NCI-H1092 treated with DMSO at 0.1 percent for 48 hours (cell line): ENCODE data around the gene EPHB3.
"Not testable (repeated sequence)": the region's sequence is repeated elsewhere in the genome, so short reads cannot be mapped to it uniquely, and the experiment has no call there.

Experiments used
- DNase-seq: peaks from one replicate; lab custom pipeline; 2025; lab: John Stamatoyannopoulos, UW

The EPHB3 gene

GRCh38 chr3:184600685-184601377, 39.2 kb downstream of the EPHB3 start:
- no peak for DNase-seq

DNA sequence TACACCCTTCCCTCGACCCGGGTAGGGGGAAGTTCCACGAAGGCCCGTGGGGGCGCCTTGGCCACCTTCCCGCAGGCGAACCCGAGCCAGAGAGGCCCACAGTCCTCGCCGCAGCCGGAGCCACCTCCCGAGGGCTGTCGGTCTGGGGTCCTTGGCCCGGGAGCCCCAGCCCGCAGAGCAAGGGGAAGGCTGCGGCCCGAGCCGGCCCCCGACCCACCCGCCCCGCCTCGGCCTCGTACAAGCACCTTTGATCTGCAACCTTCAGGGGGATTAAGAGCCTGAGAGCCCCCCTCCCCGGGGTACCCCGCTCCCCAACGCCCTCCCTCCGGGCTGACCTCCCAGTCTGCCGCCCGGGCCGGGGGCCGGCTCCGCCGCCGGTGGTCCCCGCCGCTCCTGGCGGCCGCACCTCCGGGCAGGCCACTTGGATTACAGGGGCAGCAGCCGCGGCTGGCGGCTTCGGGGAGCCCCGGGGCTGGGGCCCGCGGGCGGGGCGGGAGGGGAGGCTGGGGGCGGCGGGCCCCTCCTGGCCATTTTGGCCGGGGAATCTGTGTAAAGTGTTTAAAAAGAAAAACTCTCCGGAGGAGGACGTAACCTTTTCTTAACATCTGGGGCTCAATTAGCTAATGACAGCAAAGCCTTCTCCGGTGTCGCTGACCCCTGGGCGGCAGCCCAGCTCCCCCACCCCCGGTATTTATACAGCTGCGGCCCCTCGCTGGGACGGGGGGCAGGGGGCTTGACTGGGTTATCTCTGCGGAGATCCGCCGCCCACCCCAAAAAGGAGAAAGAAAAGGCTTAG, 40.2 kb downstream of the EPHB3 start:
- DNase-seq, result peak; percentile 34

DNA sequence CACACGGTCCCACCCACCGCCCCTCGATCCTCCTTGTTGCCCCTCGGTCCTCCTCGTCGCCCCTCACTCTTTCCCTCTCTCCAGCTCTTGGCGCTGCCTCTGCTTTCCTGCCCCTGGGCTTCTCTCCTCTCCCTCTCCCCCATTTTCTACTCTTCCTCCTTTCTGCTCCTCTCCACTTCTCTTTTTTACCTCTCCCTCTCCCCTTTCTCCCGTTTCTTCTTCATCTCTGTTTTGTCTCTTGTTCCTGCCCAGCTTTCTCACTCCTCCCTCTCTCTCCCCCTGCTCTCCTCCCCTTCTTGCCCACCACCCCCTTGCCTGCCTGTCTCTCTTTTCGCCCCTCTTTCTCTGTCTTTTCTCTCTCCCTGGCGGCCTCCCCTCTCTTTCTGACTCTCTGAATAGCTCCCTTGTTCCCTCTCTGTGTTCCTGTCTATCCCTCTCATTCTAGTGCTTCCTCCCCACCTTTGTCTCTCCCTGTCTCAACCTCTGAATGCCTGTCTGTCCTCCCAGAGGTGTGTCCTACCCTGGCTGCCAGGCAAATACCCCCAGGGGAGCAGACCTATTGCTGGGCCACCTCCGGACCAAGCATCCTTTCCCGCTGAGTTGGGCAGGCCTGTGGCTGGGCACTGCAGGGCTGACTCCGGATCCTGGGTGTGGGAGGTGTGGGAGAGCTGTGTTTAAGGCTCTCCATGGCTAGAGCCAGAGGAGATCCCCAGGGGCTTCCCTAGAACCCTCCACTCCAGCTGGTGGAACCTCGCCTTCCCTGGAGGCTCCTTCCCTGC, 41.0 kb downstream of the EPHB3 start:
- peak; percentile 63 for DNase-seq

DNA sequence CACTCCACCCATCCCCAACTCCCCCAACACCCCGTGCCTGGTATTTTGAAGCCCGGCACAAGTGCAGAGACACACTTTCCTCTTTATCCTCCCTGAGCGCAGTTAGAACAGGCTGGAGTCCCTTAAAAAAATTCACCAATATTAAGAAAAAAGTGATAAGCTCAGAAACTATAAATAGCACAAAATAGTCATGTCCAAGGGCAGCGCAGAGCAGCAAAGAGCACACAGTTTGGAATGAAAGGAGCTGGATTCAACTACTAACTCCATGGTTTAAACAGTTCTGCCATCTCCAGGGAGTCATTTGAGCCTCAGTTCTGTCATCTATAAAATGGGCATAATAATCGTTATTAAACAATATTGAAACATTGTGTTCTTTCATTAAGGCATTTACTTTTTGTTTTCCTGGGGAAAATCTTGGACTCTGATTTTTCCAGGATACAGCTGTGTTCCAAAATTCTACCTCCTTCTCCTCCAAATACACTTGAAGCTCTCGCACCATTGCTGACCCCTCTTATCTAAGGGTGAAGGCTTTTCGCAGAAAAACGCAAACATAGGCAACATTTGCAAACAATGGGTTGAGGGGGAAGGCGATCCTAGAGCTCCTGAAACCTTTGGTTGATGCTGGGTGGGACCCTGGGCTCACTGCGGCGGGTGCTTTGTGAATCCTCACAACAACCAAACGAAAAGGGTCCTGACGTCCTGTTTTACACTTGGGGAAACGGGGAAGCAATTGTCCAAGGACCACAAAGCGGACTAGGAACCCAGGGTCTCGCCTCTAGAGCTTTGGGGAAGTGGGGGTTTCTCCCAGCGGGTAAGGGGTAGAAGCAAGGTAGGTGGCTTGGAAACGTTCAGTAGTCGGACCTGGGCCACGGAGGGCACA, 41.8 kb downstream of the EPHB3 start:
- no peak for DNase-seq

DNA sequence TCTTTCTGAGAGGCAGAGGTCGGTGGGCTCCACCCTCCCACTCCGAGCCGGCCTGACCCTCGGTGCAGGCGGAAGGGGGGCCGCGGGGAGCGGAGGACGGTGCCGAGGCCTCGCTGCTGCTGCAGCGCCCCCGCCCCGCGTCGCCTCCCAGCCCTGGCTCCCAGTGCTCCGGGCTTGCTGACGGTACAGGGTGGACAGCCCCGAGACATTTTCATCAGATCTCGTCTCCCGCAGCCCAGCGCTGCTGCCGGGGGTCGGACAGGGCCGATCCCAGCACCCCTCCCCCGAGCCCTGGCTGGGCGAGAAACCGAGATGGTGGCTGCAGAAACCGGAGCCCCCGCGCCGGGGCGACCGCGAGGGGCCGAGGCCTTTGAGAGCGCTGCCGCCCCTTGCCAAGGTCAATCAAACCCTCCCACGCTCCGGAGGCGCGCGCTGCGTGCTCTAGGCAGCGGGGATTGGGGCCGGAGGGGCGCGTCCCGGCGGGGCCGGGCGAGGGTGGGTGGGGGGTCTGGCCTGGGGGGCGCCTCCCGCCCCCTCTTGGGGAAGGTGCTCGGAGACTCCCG, 42.5 kb downstream of the EPHB3 start:
- DNase-seq, result peak; percentile 10

- no peak for DNase-seq
Measured at GRCh38 chr3:184604615-184605290, 43.2 kb downstream of the EPHB3 start.

DNA sequence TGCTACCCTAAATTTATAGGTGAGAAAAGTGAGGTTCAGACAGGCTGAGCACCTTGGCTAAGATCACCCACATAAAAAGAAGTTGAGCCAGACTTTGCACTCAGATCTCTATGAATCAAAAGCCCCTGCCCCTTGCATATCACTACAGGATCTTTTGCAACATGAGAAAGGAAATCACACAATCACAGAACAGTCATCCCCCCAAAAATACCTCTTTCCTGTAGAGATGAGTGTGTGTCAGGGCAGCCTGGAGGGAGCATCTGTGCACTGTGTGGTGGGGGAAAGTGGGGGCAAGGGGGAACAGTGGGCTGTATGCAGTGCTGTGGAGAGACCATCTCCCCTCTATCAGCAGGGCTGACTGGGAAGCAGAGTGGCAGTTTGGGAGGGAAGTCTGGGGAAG, 46.6 kb downstream of the EPHB3 start:
- no peak for DNase-seq

- no peak for DNase-seq
Measured at GRCh38 chr3:184609476-184610244, 48.1 kb downstream of the EPHB3 start.

- DNase-seq, result no peak
Measured at GRCh38 chr3:184610245-184610871, 48.8 kb downstream of the EPHB3 start.

GRCh38 chr3:184611607-184612281, 50.2 kb downstream of the EPHB3 start:
- DNase-seq, result no peak

- no peak for DNase-seq
Measured at GRCh38 chr3:184615396-184615795, 53.8 kb downstream of the EPHB3 start.

GRCh38 chr3:184616436-184616835, 54.9 kb downstream of the EPHB3 start:
- DNase-seq, result no peak

- not testable (repeated sequence) for DNase-seq
Measured at GRCh38 chr3:184617306-184617705, 55.7 kb downstream of the EPHB3 start.

- DNase-seq, result no peak
Measured at GRCh38 chr3:184618811-184619210, 57.2 kb downstream of the EPHB3 start.

DNA sequence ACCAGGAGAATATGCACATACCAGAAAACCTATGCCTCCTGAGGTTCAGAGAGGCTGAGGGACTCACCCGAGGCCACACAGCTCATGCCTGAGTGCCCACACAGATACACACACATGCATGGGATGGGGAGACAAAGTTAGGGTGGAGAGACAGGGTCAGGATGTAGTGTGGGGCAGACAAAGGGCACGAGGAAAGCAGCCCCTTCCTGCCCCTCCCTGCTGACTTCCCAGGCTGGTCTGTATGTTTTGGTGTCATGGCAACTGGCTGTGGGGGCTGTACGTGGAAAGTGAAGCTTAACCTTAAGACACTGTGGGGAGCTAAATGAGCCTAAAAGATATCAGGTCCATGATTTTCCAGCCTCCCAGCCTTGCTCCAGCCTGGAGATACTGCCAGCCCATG, 57.8 kb downstream of the EPHB3 start:
- no peak for DNase-seq

- no peak for DNase-seq
Measured at GRCh38 chr3:184619787-184620430, 58.3 kb downstream of the EPHB3 start.

- DNase-seq, result no peak
Measured at GRCh38 chr3:184620475-184621119, 59.0 kb downstream of the EPHB3 start.

- DNase-seq, result not testable (repeated sequence)
Measured at GRCh38 chr3:184622156-184622555, 60.6 kb downstream of the EPHB3 start.
